Liver (tissue), 9 donors: ENCODE results near the gene THAP2. TPM values are rescaled to one million over a fixed set of nuclear protein-coding genes. Genes with fewer than 3 reads are reported as not detected.

Experiments used
- DNase-seq: peaks from one replicate; pipeline ENCODE4 v3.0.0-alpha.2; 2017; ENCODE audit warnings: low spot score
- H3K27ac ChIP-seq, 2 donors: one replicate each; pipeline ENCODE4 v1.7.0; 2013; ENCODE audit warnings: inconsistent platforms in 2 of 2, low read length in 2 of 2, control low read depth in 1 of 2, low read depth in 1 of 2, mild to moderate bottlenecking in 1 of 2
- H3K27me3 ChIP-seq, 4 donors: one replicate each; pipeline versions ENCODE4 v1.6.1 to v1.7.0; 2013; ENCODE audit warnings: low read length in 3 of 4, inconsistent platforms in 1 of 4, mild to moderate bottlenecking in 1 of 4, moderate library complexity in 1 of 4; ENCODE audit not compliant: control insufficient read depth in 4 of 4, insufficient read depth in 4 of 4
- H3K36me3 ChIP-seq, 4 donors: one replicate each; pipeline versions ENCODE4 v1.6.1 to v1.7.0; 2013; ENCODE audit warnings: low read length in 3 of 4, mild to moderate bottlenecking in 3 of 4, low read depth in 1 of 4, moderate library complexity in 1 of 4; ENCODE audit not compliant: control insufficient read depth in 4 of 4, insufficient read depth in 3 of 4
- H3K4me1 ChIP-seq, 4 donors: one replicate each; pipeline versions ENCODE4 v1.6.1 to v1.7.0; 2013; ENCODE audit warnings: low read length in 3 of 4, mild to moderate bottlenecking in 3 of 4, moderate library complexity in 1 of 4; ENCODE audit not compliant: control insufficient read depth in 4 of 4, insufficient read depth in 4 of 4
- H3K4me3 ChIP-seq, 3 donors: one replicate each; pipeline versions ENCODE4 v1.6.1 to v1.7.0; 2013; ENCODE audit warnings: low read length in 3 of 3, control low read depth in 1 of 3, low read depth in 1 of 3, mild to moderate bottlenecking in 1 of 3
- H3K9ac ChIP-seq, 2 donors: one replicate each; pipeline ENCODE4 v1.7.0; 2013; ENCODE audit warnings: low read length in 2 of 2, mild to moderate bottlenecking in 2 of 2, moderate library complexity in 2 of 2, control low read depth in 1 of 2, low read depth in 1 of 2
- H3K9me3 ChIP-seq, 4 donors: one replicate each; pipeline versions ENCODE4 v1.6.1 to v1.7.0; 2013; ENCODE audit warnings: low read length in 3 of 4; ENCODE audit not compliant: control insufficient read depth in 4 of 4
- ATF3 ChIP-seq: IDR thresholded peaks from 2 replicates; pipeline ENCODE4 v1.6.1; 2016; ENCODE audit warnings: antibody characterized with exemption
- CTCF ChIP-seq: fragments of 150-350 bp; IDR thresholded peaks from 2 replicates; pipeline ENCODE4 v1.5.1; 2017; ENCODE audit warnings: improper control_type of control experiment, low read depth, low read length; ENCODE audit not compliant: missing input control
- EGR1 ChIP-seq, 2 donors: IDR thresholded peaks; 2 replicates each; pipeline ENCODE4 v1.6.1; 2016 to 2018; ENCODE audit warnings: antibody characterized with exemption in 2 of 2, low read depth in 2 of 2
- FOXA1 ChIP-seq: IDR thresholded peaks from 2 replicates; pipeline ENCODE4 v1.6.1; 2016; ENCODE audit warnings: antibody characterized with exemption
- FOXA2 ChIP-seq: IDR thresholded peaks from 2 replicates; pipeline ENCODE4 v1.6.1; 2016; ENCODE audit warnings: antibody characterized with exemption
- GABPA ChIP-seq, 2 donors: IDR thresholded peaks in 1 of 2; conservative IDR thresholded peaks in 1 of 2; 2 replicates each; pipeline ENCODE4 v1.6.1; 2016; ENCODE audit warnings: antibody characterized with exemption in 2 of 2, mild to moderate bottlenecking in 1 of 2, moderate library complexity in 1 of 2
- HNF4A ChIP-seq, 2 donors: conservative IDR thresholded peaks; 2 replicates each; pipeline ENCODE4 v1.6.1; 2016; ENCODE audit warnings: antibody characterized with exemption in 2 of 2, mild to moderate bottlenecking in 2 of 2
- HNF4G ChIP-seq: IDR thresholded peaks from 2 replicates; pipeline ENCODE4 v1.6.1; 2016; ENCODE audit warnings: antibody characterized with exemption
- JUND ChIP-seq, 2 donors: IDR thresholded peaks; 2 replicates each; pipeline ENCODE4 v1.6.1; 2016; ENCODE audit warnings: antibody characterized with exemption in 2 of 2
- MAX ChIP-seq: IDR thresholded peaks from 2 replicates; pipeline ENCODE4 v1.6.1; 2016; ENCODE audit warnings: antibody characterized with exemption
- NR2F2 ChIP-seq: IDR thresholded peaks from 2 replicates; pipeline ENCODE4 v1.6.1; 2016; ENCODE audit warnings: antibody characterized with exemption
- RAD21 ChIP-seq, 2 donors: IDR thresholded peaks; 2 replicates each; pipeline ENCODE4 v1.6.1; 2016; ENCODE audit warnings: antibody characterized with exemption in 2 of 2, mild to moderate bottlenecking in 2 of 2
- REST ChIP-seq: IDR thresholded peaks from 2 replicates; pipeline ENCODE4 v1.6.1; 2016; ENCODE audit warnings: antibody characterized with exemption, mild to moderate bottlenecking
- RXRA ChIP-seq, 2 donors: IDR thresholded peaks; 2 replicates each; pipeline ENCODE4 v1.6.1; 2017 to 2018; ENCODE audit warnings: antibody characterized with exemption in 2 of 2, mild to moderate bottlenecking in 1 of 2
- SP1 ChIP-seq: IDR thresholded peaks from 2 replicates; pipeline ENCODE4 v1.6.1; 2018; ENCODE audit warnings: antibody characterized with exemption, mild to moderate bottlenecking
- TAF1 ChIP-seq: conservative IDR thresholded peaks from 2 replicates; pipeline ENCODE4 v1.6.1; 2016; ENCODE audit warnings: antibody characterized with exemption, mild to moderate bottlenecking
- YY1 ChIP-seq: IDR thresholded peaks from 2 replicates; pipeline ENCODE4 v1.6.1; 2016; ENCODE audit warnings: antibody characterized with exemption, mild to moderate bottlenecking
- ZBTB33 ChIP-seq: IDR thresholded peaks from 2 replicates; pipeline ENCODE4 v1.6.1; 2016; ENCODE audit warnings: antibody characterized with exemption
- WGBS: extraction: QIAGEN DNeasy Blood & Tissue Kit; methylation state at CpG from one replicate; pipeline ENCODE4 v1.1.7; 2013; 5-methylcytosine and 5-hydroxymethylcytosine counted together
- polyA plus RNA-seq, 2 donors: library from polyadenylated mRNA; stranded (reverse) in 1 of 2; unstranded in 1 of 2; fragments of 200-250 nt in 1 of 2; fragments of >200 nt in 1 of 2; fragmentation: Nextera tagmentation in 1 of 2; extraction: Ambion mirVana in 1 of 2; gene quantifications; one replicate each; pipeline versions ENCODE4 v1.2.1 to v1.2.3, GENCODE V29; 2013 to 2015
- total RNA-seq, 2 donors: library from RNA; depleted of rRNA; stranded (reverse); fragments of >200 nt; gene quantifications; one replicate each; pipeline ENCODE4 v1.2.3, GENCODE V29; 2014
- donor health status: healthy.
- donor health status: healthy.
- donor health status: healthy.
- donor health status: healthy.
- donor health status: healthy.

Gene THAP2
- total and polyA plus RNA-seq, 4 donors, result 0.82 to 2.5 (median 1.5) TPM

GRCh38 chr12:71702590-71702989, 38.5 kb downstream of the THAP2 start:
- no peak for TF ChIP-seq MAX
- TF ChIP-seq EGR1 (IDR thresholded peaks at IDR 0.05; ENCODE audit: low read depth in 2 of 2), result no peak
- no peak for TF ChIP-seq HNF4A (conservative IDR thresholded peaks at IDR 0.05)
- no peak for TF ChIP-seq REST
- TF ChIP-seq HNF4G, result no peak
- no peak for TF ChIP-seq SP1
- Histone ChIP-seq H3K9me3 (no peaks in the 10 kb centered on the region), H3K27me3 (no peaks in the 10 kb centered on the region), H3K36me3 (peaks cover 2 to 14% (median 11%) of the 10 kb centered on the region in 4 donors), H3K4me3 (no peak overlapping the region), H3K27ac (no peak overlapping the region), H3K4me1 (no peaks in the 10 kb centered on the region), H3K9ac (no peak overlapping the region)
- no peak for DNase-seq
- 98% methylated on average over 5 of the region's 5 CpGs for WGBS

- no peak for DNase-seq
- no peak for TF ChIP-seq ZBTB33
- no peak for TF ChIP-seq FOXA1
- no peak for TF ChIP-seq FOXA2
- TF ChIP-seq MAX, result no peak
- no peak for TF ChIP-seq YY1
- TF ChIP-seq HNF4A (conservative IDR thresholded peaks at IDR 0.05), result no peak
- no peak for TF ChIP-seq SP1
- TF ChIP-seq RAD21 (IDR thresholded peaks at IDR 0.05), result no peak
- no peak for TF ChIP-seq EGR1 (IDR thresholded peaks at IDR 0.05; ENCODE audit: low read depth in 2 of 2)
- no peak for TF ChIP-seq HNF4G
- no peak for TF ChIP-seq REST
- TF ChIP-seq JUND (IDR thresholded peaks at IDR 0.05), result no peak
- no peak for TF ChIP-seq ATF3
- no peak for TF ChIP-seq RXRA (IDR thresholded peaks at IDR 0.05)
- no peak for TF ChIP-seq TAF1
- TF ChIP-seq GABPA (IDR thresholded peaks at IDR 0.05 in 1 of 2, conservative IDR thresholded peaks at IDR 0.05 in 1 of 2), result no peak
- TF ChIP-seq CTCF, result no peak
- no peak for TF ChIP-seq NR2F2
Observed at GRCh38 chr12:71703206-71703605, 39.1 kb downstream of the THAP2 start.

More at GRCh38 chr12:71703206-71703605, 39.1 kb downstream of the THAP2 start:
- no peaks in the 10 kb centered on the region for H3K4me1 ChIP-seq
- no peaks in the 10 kb centered on the region for H3K27me3 ChIP-seq
- WGBS, result 93% methylated on average over 2 of the region's 2 CpGs
- peaks cover 2 to 14% (median 9%) of the 10 kb centered on the region in 4 donors for H3K36me3 ChIP-seq
- no peak overlapping the region for H3K27ac ChIP-seq
- no peak overlapping the region for H3K9ac ChIP-seq
- no peak overlapping the region for H3K4me3 ChIP-seq
- H3K9me3 ChIP-seq, result no peaks in the 10 kb centered on the region
